H1 (cell line): ENCODE results near the gene PITPNM1. TPM values are rescaled to one million over a fixed set of nuclear protein-coding genes. Genes with fewer than 3 reads are reported as not detected.

Experiments used
- BACH1 ChIP-seq: IDR thresholded peaks from 2 replicates; pipeline ENCODE4 v1.6.1; 2012; ENCODE audit warnings: low read length, improper control_type of control experiment
- polyA plus RNA-seq, 7 experiments: library from polyadenylated mRNA; depleted of rRNA in 3 of 7; stranded (reverse) in 5 of 7; unstranded in 2 of 7; fragments of >200 nt in 5 of 7; fragments of 200-250 nt in 2 of 7; gene quantifications; 1 replicate in 5 of 7; 2 replicates in 1 of 7; 4 replicates in 1 of 7; pipeline versions ENCODE4 v1.2.1 to v1.2.3, GENCODE V29; 2011 to 2013; ENCODE audit warnings: missing spikeins in 2 of 7, mixed read lengths in 2 of 7
- total RNA-seq: library from RNA; stranded (reverse); fragmentation: NEBNext Ultra II Directional; extraction: Animal tissue kit (Norgen Biotek cat#: 25700); gene quantifications from 2 replicates; pipeline ENCODE4 v1.2.1, GENCODE V29; 2021
- TF ChIP-seq, protein P1 (sequence below): fragments of 300-600 bp; sonication (generic); IDR thresholded peaks from 2 replicates; pipeline ENCODE4 v1.7.1; 2012; ENCODE audit warnings: low read length, moderate library complexity, mild to moderate bottlenecking, inconsistent platforms; ENCODE audit not compliant: insufficient replicate concordance

Gene PITPNM1
- total and polyA plus RNA-seq, 2 of the 8 experiments (the other 6 are each of a cell fraction or from before 2014, with no cell fraction given) = 27.2 to 52.7 TPM

DNA sequence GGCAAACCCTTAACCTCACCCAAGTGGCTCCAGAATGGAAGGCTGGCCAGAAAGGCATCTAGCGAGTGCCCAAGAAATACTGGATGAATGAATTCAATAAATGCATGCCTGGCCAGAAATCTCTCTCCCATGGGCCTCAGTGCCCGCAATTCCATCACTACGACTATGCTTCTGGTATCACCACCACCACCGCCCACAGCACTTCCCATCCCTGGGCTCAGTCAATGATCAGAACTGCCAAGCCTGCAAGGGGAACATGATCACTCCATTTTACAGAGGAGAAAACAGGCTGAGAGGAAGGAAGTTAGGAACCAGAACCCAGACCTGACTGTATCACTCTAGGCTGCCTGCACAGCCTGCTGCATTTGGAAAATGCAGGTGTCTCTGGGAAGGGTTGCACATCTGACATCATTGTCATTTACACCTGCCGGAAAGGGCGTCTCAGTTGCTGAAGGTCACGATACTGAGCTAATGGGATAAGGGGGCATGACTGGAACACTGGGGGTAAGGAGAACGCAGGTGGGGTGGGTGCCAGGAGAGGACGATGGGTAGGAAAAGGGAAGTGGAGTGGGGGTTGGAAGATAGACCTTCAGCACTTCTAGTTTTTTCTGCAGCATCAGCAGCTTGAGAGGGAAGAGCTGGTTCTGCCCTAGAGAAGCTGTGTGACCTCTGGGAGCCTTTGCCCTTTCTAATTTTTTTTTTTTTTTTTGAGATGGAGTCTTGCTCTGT lies 55.9 kb downstream of the PITPNM1 start (continued):
- TF ChIP-seq, protein P1, sequence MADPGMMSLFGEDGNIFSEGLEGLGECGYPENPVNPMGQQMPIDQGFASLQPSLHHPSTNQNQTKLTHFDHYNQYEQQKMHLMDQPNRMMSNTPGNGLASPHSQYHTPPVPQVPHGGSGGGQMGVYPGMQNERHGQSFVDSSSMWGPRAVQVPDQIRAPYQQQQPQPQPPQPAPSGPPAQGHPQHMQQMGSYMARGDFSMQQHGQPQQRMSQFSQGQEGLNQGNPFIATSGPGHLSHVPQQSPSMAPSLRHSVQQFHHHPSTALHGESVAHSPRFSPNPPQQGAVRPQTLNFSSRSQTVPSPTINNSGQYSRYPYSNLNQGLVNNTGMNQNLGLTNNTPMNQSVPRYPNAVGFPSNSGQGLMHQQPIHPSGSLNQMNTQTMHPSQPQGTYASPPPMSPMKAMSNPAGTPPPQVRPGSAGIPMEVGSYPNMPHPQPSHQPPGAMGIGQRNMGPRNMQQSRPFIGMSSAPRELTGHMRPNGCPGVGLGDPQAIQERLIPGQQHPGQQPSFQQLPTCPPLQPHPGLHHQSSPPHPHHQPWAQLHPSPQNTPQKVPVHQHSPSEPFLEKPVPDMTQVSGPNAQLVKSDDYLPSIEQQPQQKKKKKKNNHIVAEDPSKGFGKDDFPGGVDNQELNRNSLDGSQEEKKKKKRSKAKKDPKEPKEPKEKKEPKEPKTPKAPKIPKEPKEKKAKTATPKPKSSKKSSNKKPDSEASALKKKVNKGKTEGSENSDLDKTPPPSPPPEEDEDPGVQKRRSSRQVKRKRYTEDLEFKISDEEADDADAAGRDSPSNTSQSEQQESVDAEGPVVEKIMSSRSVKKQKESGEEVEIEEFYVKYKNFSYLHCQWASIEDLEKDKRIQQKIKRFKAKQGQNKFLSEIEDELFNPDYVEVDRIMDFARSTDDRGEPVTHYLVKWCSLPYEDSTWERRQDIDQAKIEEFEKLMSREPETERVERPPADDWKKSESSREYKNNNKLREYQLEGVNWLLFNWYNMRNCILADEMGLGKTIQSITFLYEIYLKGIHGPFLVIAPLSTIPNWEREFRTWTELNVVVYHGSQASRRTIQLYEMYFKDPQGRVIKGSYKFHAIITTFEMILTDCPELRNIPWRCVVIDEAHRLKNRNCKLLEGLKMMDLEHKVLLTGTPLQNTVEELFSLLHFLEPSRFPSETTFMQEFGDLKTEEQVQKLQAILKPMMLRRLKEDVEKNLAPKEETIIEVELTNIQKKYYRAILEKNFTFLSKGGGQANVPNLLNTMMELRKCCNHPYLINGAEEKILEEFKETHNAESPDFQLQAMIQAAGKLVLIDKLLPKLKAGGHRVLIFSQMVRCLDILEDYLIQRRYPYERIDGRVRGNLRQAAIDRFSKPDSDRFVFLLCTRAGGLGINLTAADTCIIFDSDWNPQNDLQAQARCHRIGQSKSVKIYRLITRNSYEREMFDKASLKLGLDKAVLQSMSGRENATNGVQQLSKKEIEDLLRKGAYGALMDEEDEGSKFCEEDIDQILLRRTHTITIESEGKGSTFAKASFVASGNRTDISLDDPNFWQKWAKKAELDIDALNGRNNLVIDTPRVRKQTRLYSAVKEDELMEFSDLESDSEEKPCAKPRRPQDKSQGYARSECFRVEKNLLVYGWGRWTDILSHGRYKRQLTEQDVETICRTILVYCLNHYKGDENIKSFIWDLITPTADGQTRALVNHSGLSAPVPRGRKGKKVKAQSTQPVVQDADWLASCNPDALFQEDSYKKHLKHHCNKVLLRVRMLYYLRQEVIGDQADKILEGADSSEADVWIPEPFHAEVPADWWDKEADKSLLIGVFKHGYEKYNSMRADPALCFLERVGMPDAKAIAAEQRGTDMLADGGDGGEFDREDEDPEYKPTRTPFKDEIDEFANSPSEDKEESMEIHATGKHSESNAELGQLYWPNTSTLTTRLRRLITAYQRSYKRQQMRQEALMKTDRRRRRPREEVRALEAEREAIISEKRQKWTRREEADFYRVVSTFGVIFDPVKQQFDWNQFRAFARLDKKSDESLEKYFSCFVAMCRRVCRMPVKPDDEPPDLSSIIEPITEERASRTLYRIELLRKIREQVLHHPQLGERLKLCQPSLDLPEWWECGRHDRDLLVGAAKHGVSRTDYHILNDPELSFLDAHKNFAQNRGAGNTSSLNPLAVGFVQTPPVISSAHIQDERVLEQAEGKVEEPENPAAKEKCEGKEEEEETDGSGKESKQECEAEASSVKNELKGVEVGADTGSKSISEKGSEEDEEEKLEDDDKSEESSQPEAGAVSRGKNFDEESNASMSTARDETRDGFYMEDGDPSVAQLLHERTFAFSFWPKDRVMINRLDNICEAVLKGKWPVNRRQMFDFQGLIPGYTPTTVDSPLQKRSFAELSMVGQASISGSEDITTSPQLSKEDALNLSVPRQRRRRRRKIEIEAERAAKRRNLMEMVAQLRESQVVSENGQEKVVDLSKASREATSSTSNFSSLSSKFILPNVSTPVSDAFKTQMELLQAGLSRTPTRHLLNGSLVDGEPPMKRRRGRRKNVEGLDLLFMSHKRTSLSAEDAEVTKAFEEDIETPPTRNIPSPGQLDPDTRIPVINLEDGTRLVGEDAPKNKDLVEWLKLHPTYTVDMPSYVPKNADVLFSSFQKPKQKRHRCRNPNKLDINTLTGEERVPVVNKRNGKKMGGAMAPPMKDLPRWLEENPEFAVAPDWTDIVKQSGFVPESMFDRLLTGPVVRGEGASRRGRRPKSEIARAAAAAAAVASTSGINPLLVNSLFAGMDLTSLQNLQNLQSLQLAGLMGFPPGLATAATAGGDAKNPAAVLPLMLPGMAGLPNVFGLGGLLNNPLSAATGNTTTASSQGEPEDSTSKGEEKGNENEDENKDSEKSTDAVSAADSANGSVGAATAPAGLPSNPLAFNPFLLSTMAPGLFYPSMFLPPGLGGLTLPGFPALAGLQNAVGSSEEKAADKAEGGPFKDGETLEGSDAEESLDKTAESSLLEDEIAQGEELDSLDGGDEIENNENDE = no peak
- TF ChIP-seq BACH1 = no peak
